ENCODE measurements around the gene MACROH2A2. TPM values are rescaled to one million over a fixed set of nuclear protein-coding genes. Genes with fewer than 3 reads are reported as not detected.

The MACROH2A2 gene
- total and polyA plus RNA-seq, 2 donors (not counting 1 experiment from before 2014, with no cell fraction given), result not detected

- H3K4me1 ChIP-seq (ENCODE audit: control insufficient read depth in 2 of 2, insufficient read depth in 2 of 2, low read length in 2 of 2), result no peaks in the 10 kb centered on the region
- H3K4me2 ChIP-seq (replicated peaks; ENCODE audit: low read depth, low read length, poor library complexity, severe bottlenecking), result no peak overlapping the region
- intact Hi-C loops (cut with micrococcal nuclease), result no loop called here
- no peaks in the 10 kb centered on the region for H3K9me3 ChIP-seq (ENCODE audit: control extremely low read depth in 1 of 3, control insufficient read depth in 2 of 3, insufficient read depth in 1 of 3, low read length in 2 of 3)
- H3K27me3 ChIP-seq (replicated peaks in 1 of 4; ENCODE audit: control extremely low read depth in 1 of 4, control insufficient read depth in 3 of 4, insufficient read depth in 4 of 4, low read length in 3 of 4), result no peaks in the 10 kb centered on the region
- TF ChIP-seq CTCF (IDR thresholded peaks at IDR 0.05) (no peak), EZH2 (IDR thresholded peaks at IDR 0.05; ENCODE audit: borderline replicate concordance, insufficient read depth, low read depth, low read length, poor library complexity, severe bottlenecking) (no peak)
- CTCF ChIA-PET, result no interaction called here
- no peak overlapping the region for H3K4me3 ChIP-seq (ENCODE audit: control extremely low read depth in 1 of 5, extremely low read depth in 1 of 5, insufficient read depth in 1 of 5, low read depth in 2 of 5, low read length in 4 of 5)
- no peak overlapping the region for H3K4me3 Mint-ChIP-seq
- no peaks in the 10 kb centered on the region for H4K20me1 ChIP-seq (ENCODE audit: control insufficient read depth, insufficient read depth, low read length, poor library complexity, severe bottlenecking)
- DNase-seq (no peak), ATAC-seq (ENCODE audit: low read depth) (no peak)
- no peaks in the 10 kb centered on the region for H3K4me1 Mint-ChIP-seq
- peaks cover 6% of the 10 kb centered on the region for H3K27me3 Mint-ChIP-seq
- H3K27ac ChIP-seq (ENCODE audit: low read length in 2 of 2), result no peak overlapping the region
- no peaks in the 10 kb centered on the region for H3K36me3 ChIP-seq (replicated peaks in 1 of 2; ENCODE audit: control extremely low read depth in 1 of 2, control insufficient read depth in 1 of 2, extremely low read depth in 1 of 2, insufficient read depth in 2 of 2, low read length in 1 of 2)
- H3K79me2 ChIP-seq (ENCODE audit: control insufficient read depth, insufficient read depth, low read length), result no peaks in the 10 kb centered on the region
- POLR2A ChIA-PET, result no interaction called here
- H3K9me3 Mint-ChIP-seq (ENCODE audit: insufficient read depth), result no peaks in the 10 kb centered on the region
- no peak overlapping the region for H3K27ac Mint-ChIP-seq
- no peak overlapping the region for H3K9ac ChIP-seq (ENCODE audit: low read length)
- WGBS (ENCODE audit: insufficient coverage), result 96% methylated on average over 8 of the region's 8 CpGs
- no peak overlapping the region for H2AFZ ChIP-seq (ENCODE audit: insufficient read depth, low read depth, low read length, poor library complexity, severe bottlenecking)
Observed at GRCh38 chr10:70090013-70090412, 37.4 kb downstream of the MACROH2A2 start.

- Histone ChIP-seq H3K9ac (ENCODE audit: low read length) (no peak overlapping the region), H3K4me3 (ENCODE audit: control extremely low read depth in 1 of 5, extremely low read depth in 1 of 5, insufficient read depth in 1 of 5, low read depth in 2 of 5, low read length in 4 of 5) (no peak overlapping the region), H3K4me2 (replicated peaks; ENCODE audit: low read depth, low read length, poor library complexity, severe bottlenecking) (no peak overlapping the region), H4K20me1 (ENCODE audit: control insufficient read depth, insufficient read depth, low read length, poor library complexity, severe bottlenecking) (no peaks in the 10 kb centered on the region), H3K4me1 (ENCODE audit: control insufficient read depth in 2 of 2, insufficient read depth in 2 of 2, low read length in 2 of 2) (no peaks in the 10 kb centered on the region), H3K27ac (ENCODE audit: low read length in 2 of 2) (no peak overlapping the region), H2AFZ (ENCODE audit: insufficient read depth, low read depth, low read length, poor library complexity, severe bottlenecking) (no peak overlapping the region), H3K36me3 (replicated peaks in 1 of 2; ENCODE audit: control extremely low read depth in 1 of 2, control insufficient read depth in 1 of 2, extremely low read depth in 1 of 2, insufficient read depth in 2 of 2, low read length in 1 of 2) (no peaks in the 10 kb centered on the region), H3K27me3 (replicated peaks in 1 of 4; ENCODE audit: control extremely low read depth in 1 of 4, control insufficient read depth in 3 of 4, insufficient read depth in 4 of 4, low read length in 3 of 4) (no peaks in the 10 kb centered on the region), H3K9me3 (ENCODE audit: control extremely low read depth in 1 of 3, control insufficient read depth in 2 of 3, insufficient read depth in 1 of 3, low read length in 2 of 3) (no peaks in the 10 kb centered on the region), H3K79me2 (ENCODE audit: control insufficient read depth, insufficient read depth, low read length) (no peaks in the 10 kb centered on the region)
- Mint-ChIP-seq H3K27me3 (peaks cover 6% of the 10 kb centered on the region), H3K4me3 (no peak overlapping the region), H3K27ac (no peak overlapping the region), H3K9me3 (ENCODE audit: insufficient read depth) (no peaks in the 10 kb centered on the region), H3K4me1 (no peaks in the 10 kb centered on the region)
- ATAC-seq (ENCODE audit: low read depth), result no peak
- intact Hi-C loops (cut with micrococcal nuclease), result no loop called here
- no peak for DNase-seq
- POLR2A ChIA-PET, result no interaction called here
- no peak for TF ChIP-seq CTCF (IDR thresholded peaks at IDR 0.05)
- TF ChIP-seq EZH2 (IDR thresholded peaks at IDR 0.05; ENCODE audit: borderline replicate concordance, insufficient read depth, low read depth, low read length, poor library complexity, severe bottlenecking), result no peak
- 78% methylated on average over 4 of the region's 5 CpGs for WGBS (ENCODE audit: insufficient coverage)
- CTCF ChIA-PET, result no interaction called here
Observed at GRCh38 chr10:70090951-70091350, 38.3 kb downstream of the MACROH2A2 start.
